RCC 7860 (cell line): ENCODE data around the gene XPNPEP1.

Experiments used
- DNase-seq: peaks from one replicate; pipeline ENCODE4 v3.0.0-alpha.2; 2015; ENCODE audit warnings: low spot score
- FAIRE-seq: peaks from 2 replicates; lab custom pipeline; 2012; peaks lifted over from hg19 to GRCh38; lab: Jason Lieb, UNC

Gene XPNPEP1

DNA sequence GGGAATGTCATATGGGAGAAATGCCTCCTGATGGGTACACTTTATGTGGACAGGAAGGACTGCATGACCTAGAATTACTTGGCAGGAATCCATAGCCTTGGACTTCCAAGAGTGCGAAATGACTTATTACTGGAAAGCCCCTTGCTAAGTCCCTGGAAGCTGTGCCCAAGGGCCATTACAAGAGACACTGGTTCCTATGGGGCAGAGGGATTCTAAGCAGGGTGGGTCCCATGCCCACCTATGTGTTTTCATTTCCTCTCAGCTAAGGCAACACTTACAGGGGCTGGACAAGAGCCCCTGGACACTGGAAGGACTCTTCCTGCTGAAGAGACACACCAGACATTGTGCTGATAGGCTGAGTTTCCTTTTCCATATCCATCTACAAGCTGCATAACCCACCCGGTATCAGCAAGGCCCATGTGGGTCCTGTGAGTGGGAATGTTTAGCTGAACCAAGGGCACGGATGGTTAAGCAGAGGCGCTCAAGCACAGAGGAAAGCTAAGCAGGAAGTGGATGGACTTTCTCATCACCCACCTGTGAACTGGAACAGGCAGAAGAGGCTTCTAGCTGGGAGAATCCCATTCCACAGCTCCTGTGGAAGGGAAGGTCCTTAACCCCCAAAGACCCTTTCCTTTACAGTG is 56.2 kb downstream of the XPNPEP1 start:
- DNase-seq (peak; percentile 59), FAIRE-seq (peak; percentile 77)

- DNase-seq (no peak), FAIRE-seq (no peak)
Observed at GRCh38 chr10:109866168-109866994, 56.9 kb downstream of the XPNPEP1 start.

- no peak for FAIRE-seq
- DNase-seq, result no peak
Observed at GRCh38 chr10:109863775-109864174, 59.5 kb downstream of the XPNPEP1 start.

DNA sequence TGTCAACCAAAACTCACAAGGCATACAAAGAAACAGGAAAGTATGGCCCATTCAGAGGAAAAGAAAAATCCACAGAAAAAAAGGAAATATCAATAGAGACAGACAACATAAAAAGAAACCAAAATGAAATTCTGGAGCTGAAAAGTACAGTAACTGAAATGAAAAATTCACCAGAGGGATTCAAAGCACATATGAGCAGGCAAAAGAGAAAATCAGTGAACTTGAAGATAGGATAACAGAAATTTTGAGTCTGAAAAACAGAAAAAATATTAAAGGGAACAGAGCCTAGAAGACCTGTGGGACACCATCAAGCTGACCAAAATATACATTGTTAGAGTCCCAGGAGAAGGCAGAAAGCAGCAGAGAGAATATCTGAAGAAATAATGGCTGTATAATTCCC is 60.6 kb downstream of the XPNPEP1 start:
- FAIRE-seq (no peak), DNase-seq (no peak)

DNA sequence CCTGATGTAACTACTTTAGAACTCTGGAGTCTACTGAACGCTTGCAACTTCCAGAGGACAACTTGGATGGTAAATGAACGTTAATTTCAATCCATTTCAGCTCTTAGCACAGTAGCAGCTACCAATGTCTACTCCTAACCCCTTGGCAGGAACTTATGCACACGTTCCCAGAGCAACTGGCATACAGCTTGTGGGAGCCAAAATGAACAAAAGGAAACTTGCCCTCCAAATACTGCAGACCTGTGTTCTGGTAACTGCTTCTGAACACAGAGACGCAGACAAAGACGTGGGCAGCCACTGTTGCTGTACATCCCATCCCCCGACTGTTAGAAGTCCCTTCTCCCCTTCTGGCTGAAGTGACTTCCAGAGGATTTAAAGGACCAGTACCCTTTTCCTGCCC is 61.3 kb downstream of the XPNPEP1 start:
- FAIRE-seq (no peak), DNase-seq (no peak)

- DNase-seq (no peak), FAIRE-seq (no peak)
Observed at GRCh38 chr10:109861081-109861480, 62.2 kb downstream of the XPNPEP1 start.

GRCh38 chr10:109859221-109859620 is 64.1 kb downstream of the XPNPEP1 start:
- DNase-seq, result no peak
- no peak for FAIRE-seq

DNA sequence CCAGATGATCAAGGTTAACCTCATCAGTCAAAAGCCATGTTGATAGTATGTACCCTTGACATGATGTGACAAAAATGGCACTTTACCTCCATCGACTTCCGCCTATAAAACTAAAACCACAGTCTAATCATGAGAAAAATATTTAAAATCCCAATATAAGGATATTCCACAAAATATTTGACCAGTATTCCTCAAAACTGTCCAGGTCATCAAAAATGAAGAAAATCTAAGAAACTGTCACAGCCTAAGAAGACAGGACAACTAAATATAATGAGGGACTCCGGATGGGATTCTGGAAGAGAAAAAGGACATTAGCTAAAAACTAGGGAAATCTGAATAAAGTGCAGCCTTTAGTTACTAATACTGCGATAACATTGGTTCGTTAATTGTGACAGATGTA is 67.6 kb downstream of the XPNPEP1 start:
- no peak for FAIRE-seq

GRCh38 chr10:109853921-109854320 is 69.4 kb downstream of the XPNPEP1 start:
- DNase-seq (no peak), FAIRE-seq (no peak)

More for the DNA sequence above, 67.6 kb downstream of the XPNPEP1 start:
- DNase-seq, result no peak

GRCh38 chr10:109852475-109853037 is 70.8 kb downstream of the XPNPEP1 start:
- DNase-seq (peak; percentile 43), FAIRE-seq (no peak)

- FAIRE-seq (no peak), DNase-seq (no peak)
Observed at GRCh38 chr10:109851616-109852474, 71.5 kb downstream of the XPNPEP1 start.

GRCh38 chr10:109846832-109847231 is 76.5 kb downstream of the XPNPEP1 start:
- FAIRE-seq, result no peak

GRCh38 chr10:109845308-109845707 is 78.0 kb downstream of the XPNPEP1 start:
- FAIRE-seq, result no peak
- no peak for DNase-seq

More at GRCh38 chr10:109846832-109847231, 76.5 kb downstream of the XPNPEP1 start:
- no peak for DNase-seq

DNA sequence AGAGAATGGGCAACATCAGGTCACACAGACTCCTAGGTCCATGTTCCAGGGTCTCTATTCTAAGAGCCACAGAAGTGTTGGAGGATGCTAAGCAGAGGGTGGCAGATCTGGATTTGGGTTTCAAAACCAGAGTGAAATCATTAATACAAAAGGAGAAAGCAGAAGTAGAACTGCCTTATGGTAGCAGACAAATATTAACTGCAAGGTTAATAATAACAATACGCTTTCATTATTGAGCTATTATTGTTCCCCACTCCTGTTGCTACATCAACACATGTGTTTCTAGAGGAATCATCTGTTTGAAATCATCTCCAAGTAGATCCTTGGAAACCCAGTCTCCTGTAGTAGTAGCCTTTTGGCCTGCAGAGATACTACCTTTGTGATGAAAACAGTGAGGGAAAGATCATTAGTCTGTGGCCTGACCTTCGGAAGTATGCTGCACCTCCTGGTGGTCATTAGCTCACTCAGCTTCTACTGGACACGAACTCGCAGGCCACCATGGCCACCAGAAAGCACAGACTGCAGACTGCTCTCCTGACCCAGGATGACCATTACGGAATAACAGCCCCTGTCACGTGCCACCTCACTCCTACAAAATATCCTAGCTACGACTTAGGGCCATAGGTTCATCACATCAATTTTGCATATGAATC is 84.6 kb downstream of the XPNPEP1 start:
- DNase-seq, result no peak
- no peak for FAIRE-seq

- FAIRE-seq, result no peak
Observed at GRCh38 chr10:109837384-109837783, 85.9 kb downstream of the XPNPEP1 start.

GRCh38 chr10:109835257-109835656 is 88.1 kb downstream of the XPNPEP1 start:
- DNase-seq (no peak), FAIRE-seq (no peak)

More at GRCh38 chr10:109837384-109837783, 85.9 kb downstream of the XPNPEP1 start:
- DNase-seq, result no peak

DNA sequence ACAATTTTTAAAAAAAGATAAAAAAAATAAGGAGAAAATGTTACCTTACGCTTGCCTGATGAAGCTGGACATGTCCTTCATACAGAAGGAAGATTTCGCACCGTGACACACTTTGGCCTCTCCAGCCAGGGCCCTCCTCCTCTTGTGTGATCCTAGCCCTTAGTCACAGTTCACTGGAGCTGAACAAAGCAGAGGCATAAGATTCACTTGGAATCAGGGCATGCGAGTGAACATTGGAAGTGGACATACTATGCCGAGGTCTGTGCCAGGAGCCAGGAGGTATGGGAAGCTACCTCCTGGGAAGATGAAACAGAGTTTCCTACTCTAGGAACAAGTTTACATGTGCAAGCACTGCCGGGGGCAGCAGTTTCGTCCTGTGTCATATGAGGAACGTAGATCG is 91.5 kb downstream of the XPNPEP1 start:
- FAIRE-seq (peak; percentile 68), DNase-seq (peak; percentile 35)

DNA sequence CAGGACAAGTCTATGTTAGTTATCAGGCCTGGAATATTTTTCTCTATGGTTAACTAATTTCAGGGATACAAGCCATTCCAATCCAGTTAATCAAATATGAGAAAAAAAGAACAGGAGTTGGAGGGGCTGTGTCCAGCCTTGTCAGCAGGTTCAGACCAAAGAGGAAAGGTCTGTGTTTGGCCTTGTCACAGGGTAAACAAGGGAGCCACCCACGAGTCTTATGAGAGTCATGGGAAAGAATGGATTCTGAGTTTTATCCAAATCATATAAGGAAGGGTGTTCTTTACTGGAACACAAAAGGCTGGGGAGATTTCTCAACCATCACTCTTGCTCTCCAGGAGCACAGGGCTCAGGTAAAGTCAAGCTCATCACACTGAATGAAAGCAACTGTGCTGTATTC is 99.1 kb downstream of the XPNPEP1 start:
- no peak for FAIRE-seq
- no peak for DNase-seq

GRCh38 chr10:109823196-109823595 is 100.1 kb downstream of the XPNPEP1 start:
- DNase-seq, result no peak
- FAIRE-seq, result no peak

GRCh38 chr10:109821672-109822071 is 101.6 kb downstream of the XPNPEP1 start:
- FAIRE-seq (no peak), DNase-seq (no peak)
